DOHH2 (cell line): ENCODE measurements around the gene ADCY7.

Source experiments
- H3F3A ChIP-seq: fragments of 200-600 bp; sonication (generic), shearing (Covaris generic); 2 replicates; pipeline ENCODE4 v1.6.0; 2016; ENCODE audit warnings: antibody characterized with exemption, mild to moderate bottlenecking; ENCODE audit not compliant: control insufficient read depth, insufficient read depth
- H3K27ac ChIP-seq: fragments of 200-600 bp; sonication (generic); 2 replicates; pipeline ENCODE4 v1.5.1; 2014; ENCODE audit warnings: low read depth, mild to moderate bottlenecking, low read length, moderate library complexity
- H3K27me3 ChIP-seq: fragments of 200-600 bp; sonication (generic); 2 replicates; pipeline ENCODE4 v1.6.1; 2014; ENCODE audit warnings: mild to moderate bottlenecking, low read length, mixed read lengths; ENCODE audit not compliant: control insufficient read depth
- H3K36me3 ChIP-seq: fragments of 200-600 bp; sonication (generic); 2 replicates; pipeline ENCODE4 v1.6.1; 2014; ENCODE audit warnings: mild to moderate bottlenecking, low read length, moderate library complexity, mixed read lengths; ENCODE audit not compliant: control insufficient read depth
- H3K4me1 ChIP-seq: fragments of 200-600 bp; sonication (generic); 2 replicates; pipeline ENCODE4 v1.6.1; 2014; ENCODE audit warnings: mild to moderate bottlenecking, low read length, mixed read lengths; ENCODE audit not compliant: control insufficient read depth
- H3K4me2 ChIP-seq: fragments of 200-600 bp; sonication (generic); 2 replicates; pipeline ENCODE4 v1.6.0; 2014; ENCODE audit warnings: mild to moderate bottlenecking, low read length, moderate library complexity
- H3K4me3 ChIP-seq: fragments of 200-600 bp; sonication (generic); 2 replicates; pipeline ENCODE4 v1.5.1; 2014; ENCODE audit warnings: mild to moderate bottlenecking, low read length, mixed read lengths
- H3K79me2 ChIP-seq: fragments of 200-600 bp; sonication (generic); 2 replicates; pipeline ENCODE4 v1.6.1; 2014; ENCODE audit warnings: mild to moderate bottlenecking, low read length, mixed read lengths; ENCODE audit not compliant: control insufficient read depth
- H3K9me2 ChIP-seq: fragments of 200-600 bp; sonication (generic); replicated peaks from 2 replicates; pipeline ENCODE4 v1.6.1; 2014; ENCODE audit warnings: mild to moderate bottlenecking, low read length, mixed read lengths; ENCODE audit not compliant: control insufficient read depth
- H3K9me3 ChIP-seq: fragments of 200-600 bp; sonication (generic); 2 replicates; pipeline ENCODE4 v1.6.1; 2014; ENCODE audit warnings: antibody characterized with exemption, low read length, mixed read lengths; ENCODE audit not compliant: control insufficient read depth, insufficient read depth
- H4K20me1 ChIP-seq: fragments of 200-600 bp; sonication (generic); 2 replicates; pipeline ENCODE4 v1.6.0; 2014; ENCODE audit warnings: low read depth, mild to moderate bottlenecking, antibody characterized with exemption, low read length, moderate library complexity; ENCODE audit not compliant: control insufficient read depth, insufficient read depth
- EZH2phosphoT487 ChIP-seq: fragments of 200-600 bp; sonication (generic); IDR thresholded peaks from 2 replicates; pipeline ENCODE4 v1.6.1; 2017; ENCODE audit warnings: borderline replicate concordance, mild to moderate bottlenecking, antibody characterized with exemption, low read length, moderate library complexity, mixed read lengths
- TF ChIP-seq, protein P1 (sequence below): fragments of 200-600 bp; sonication (generic); IDR thresholded peaks from one replicate; pipeline ENCODE4 v1.5.1; 2014; ENCODE audit warnings: antibody characterized with exemption, mild to moderate bottlenecking, low read depth, low read length; ENCODE audit not compliant: poor library complexity, severe bottlenecking

The ADCY7 gene

DNA sequence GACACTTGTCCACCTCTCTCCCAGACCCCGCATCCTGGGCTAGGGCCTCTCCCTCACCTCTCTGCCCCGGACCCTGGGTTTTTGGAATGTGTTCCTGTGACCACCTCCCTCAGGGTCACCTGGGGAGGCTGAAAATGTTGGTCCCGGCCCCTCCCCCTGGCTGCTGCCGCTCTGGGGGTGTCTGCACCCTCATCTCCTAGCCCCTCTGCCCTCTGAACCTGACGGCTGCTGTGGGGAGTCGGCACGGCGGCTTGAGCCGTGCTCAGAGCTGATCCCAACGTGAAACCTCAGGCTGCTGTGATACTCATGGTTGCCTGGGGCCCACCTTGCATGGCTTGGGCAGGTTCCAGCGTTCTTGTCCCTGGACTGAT, 42.8 kb downstream of the ADCY7 start:
- no peak overlapping the region for H3K4me3 ChIP-seq
- no peak overlapping the region for H3K27ac ChIP-seq
- TF ChIP-seq, protein P1, sequence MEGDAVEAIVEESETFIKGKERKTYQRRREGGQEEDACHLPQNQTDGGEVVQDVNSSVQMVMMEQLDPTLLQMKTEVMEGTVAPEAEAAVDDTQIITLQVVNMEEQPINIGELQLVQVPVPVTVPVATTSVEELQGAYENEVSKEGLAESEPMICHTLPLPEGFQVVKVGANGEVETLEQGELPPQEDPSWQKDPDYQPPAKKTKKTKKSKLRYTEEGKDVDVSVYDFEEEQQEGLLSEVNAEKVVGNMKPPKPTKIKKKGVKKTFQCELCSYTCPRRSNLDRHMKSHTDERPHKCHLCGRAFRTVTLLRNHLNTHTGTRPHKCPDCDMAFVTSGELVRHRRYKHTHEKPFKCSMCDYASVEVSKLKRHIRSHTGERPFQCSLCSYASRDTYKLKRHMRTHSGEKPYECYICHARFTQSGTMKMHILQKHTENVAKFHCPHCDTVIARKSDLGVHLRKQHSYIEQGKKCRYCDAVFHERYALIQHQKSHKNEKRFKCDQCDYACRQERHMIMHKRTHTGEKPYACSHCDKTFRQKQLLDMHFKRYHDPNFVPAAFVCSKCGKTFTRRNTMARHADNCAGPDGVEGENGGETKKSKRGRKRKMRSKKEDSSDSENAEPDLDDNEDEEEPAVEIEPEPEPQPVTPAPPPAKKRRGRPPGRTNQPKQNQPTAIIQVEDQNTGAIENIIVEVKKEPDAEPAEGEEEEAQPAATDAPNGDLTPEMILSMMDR = no peak
- TF ChIP-seq EZH2phosphoT487 = no peak
- no peaks in the 10 kb centered on the region for H3K4me1 ChIP-seq
- H3K79me2 ChIP-seq = no peaks in the 10 kb centered on the region
- peaks cover 9% of the 10 kb centered on the region for H3K36me3 ChIP-seq
- H4K20me1 ChIP-seq = no peaks in the 10 kb centered on the region
- H3K27me3 ChIP-seq = no peaks in the 10 kb centered on the region
- no peaks in the 10 kb centered on the region for H3K9me3 ChIP-seq
- no peak overlapping the region for H3K4me2 ChIP-seq
- no peaks in the 10 kb centered on the region for H3K9me2 ChIP-seq
- H3F3A ChIP-seq = no peaks in the 10 kb centered on the region; the same call in 1 of the 2 replicates

GRCh38 chr16:50309527-50310307, 43.4 kb downstream of the ADCY7 start:
- no peaks in the 10 kb centered on the region for H3K79me2 ChIP-seq
- TF ChIP-seq EZH2phosphoT487 = no peak
- TF ChIP-seq, protein P1 = no peak
- no peaks in the 10 kb centered on the region for H3K9me3 ChIP-seq
- H4K20me1 ChIP-seq = no peaks in the 10 kb centered on the region
- H3K9me2 ChIP-seq = no peaks in the 10 kb centered on the region
- no peak overlapping the region for H3K4me2 ChIP-seq
- peaks cover 14% of the 10 kb centered on the region for H3K36me3 ChIP-seq
- H3F3A ChIP-seq = no peaks in the 10 kb centered on the region; the same call in 1 of the 2 replicates
- no peaks in the 10 kb centered on the region for H3K4me1 ChIP-seq
- no peaks in the 10 kb centered on the region for H3K27me3 ChIP-seq
- no peak overlapping the region for H3K4me3 ChIP-seq
- H3K27ac ChIP-seq = no peak overlapping the region

- Histone ChIP-seq H3K4me2 (no peak overlapping the region), H3K79me2 (no peaks in the 10 kb centered on the region), H3K9me3 (no peaks in the 10 kb centered on the region), H3F3A (no peaks in the 10 kb centered on the region; the same call in 1 of the 2 replicates), H3K27ac (no peak overlapping the region), H3K9me2 (no peaks in the 10 kb centered on the region), H4K20me1 (no peaks in the 10 kb centered on the region), H3K36me3 (peaks cover 22% of the 10 kb centered on the region), H3K27me3 (no peaks in the 10 kb centered on the region), H3K4me3 (no peak overlapping the region), H3K4me1 (no peaks in the 10 kb centered on the region)
- no peak for TF ChIP-seq EZH2phosphoT487
- TF ChIP-seq, protein P1 = no peak
Observed at GRCh38 chr16:50310308-50311133, 44.2 kb downstream of the ADCY7 start.
